ENCODE results near the gene TMEM204.
A peak's percentile ranks its signal among the peaks of the same experiment; 100 is the strongest.

DNA sequence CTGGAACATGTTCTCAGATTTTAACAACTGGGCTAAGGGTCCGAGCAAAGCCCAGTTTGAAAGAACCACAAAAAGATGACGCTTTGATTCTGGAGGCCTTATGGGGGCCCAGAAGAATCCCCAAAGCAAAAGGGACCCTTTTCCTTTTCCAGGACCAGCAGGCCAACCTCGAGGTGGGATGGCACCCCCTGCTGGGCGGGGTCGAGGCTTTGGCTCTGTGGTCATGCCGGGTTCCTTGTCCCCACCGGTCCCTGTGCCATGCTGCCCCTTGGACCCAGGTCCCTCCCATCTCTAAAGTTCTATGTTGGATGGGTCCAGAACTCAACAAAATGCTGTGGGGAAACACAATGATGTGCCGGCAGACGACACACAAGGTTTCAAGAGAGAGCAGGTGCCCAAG, 30.9 kb downstream of the TMEM204 start:
- TF ChIP-seq YY1 (IDR thresholded peaks at IDR 0.05; ENCODE audit: low read depth), result no peak
- TF ChIP-seq CTCF (IDR thresholded peaks at IDR 0.05), result peak; percentile 39
- TF ChIP-seq GATA2 (CRISPR knock-in tag; IDR thresholded peaks at IDR 0.05), result no peak
- no peak for TF ChIP-seq TEAD4 (IDR thresholded peaks at IDR 0.05; ENCODE audit: borderline replicate concordance, insufficient read depth)
- TF ChIP-seq, protein P1, sequence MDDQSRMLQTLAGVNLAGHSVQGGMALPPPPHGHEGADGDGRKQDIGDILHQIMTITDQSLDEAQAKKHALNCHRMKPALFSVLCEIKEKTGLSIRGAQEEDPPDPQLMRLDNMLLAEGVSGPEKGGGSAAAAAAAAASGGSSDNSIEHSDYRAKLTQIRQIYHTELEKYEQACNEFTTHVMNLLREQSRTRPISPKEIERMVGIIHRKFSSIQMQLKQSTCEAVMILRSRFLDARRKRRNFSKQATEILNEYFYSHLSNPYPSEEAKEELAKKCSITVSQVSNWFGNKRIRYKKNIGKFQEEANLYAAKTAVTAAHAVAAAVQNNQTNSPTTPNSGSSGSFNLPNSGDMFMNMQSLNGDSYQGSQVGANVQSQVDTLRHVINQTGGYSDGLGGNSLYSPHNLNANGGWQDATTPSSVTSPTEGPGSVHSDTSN (IDR thresholded peaks at IDR 0.05), result no peak
- TF ChIP-seq RAD21 (IDR thresholded peaks at IDR 0.05; ENCODE audit: low read length), result peak; percentile 32
- TF ChIP-seq EP300 (IDR thresholded peaks at IDR 0.05; ENCODE audit: borderline replicate concordance in 1 of 2, low read depth in 1 of 2, low read length in 1 of 2), result no peak
- no peak for TF ChIP-seq POLR2AphosphoS5 (IDR thresholded peaks at IDR 0.05; ENCODE audit: low read depth, low read length)
- TF ChIP-seq CHD2 (IDR thresholded peaks at IDR 0.05; ENCODE audit: low read length, partially characterized antibody), result no peak
- TF ChIP-seq, protein P2, sequence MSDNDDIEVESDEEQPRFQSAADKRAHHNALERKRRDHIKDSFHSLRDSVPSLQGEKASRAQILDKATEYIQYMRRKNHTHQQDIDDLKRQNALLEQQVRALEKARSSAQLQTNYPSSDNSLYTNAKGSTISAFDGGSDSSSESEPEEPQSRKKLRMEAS (IDR thresholded peaks at IDR 0.05; ENCODE audit: low read depth), result no peak
- TF ChIP-seq EZH2phosphoT487 (IDR thresholded peaks at IDR 0.05; ENCODE audit: borderline replicate concordance, low read depth), result no peak
- TF ChIP-seq ELF1 (IDR thresholded peaks at IDR 0.05), result no peak
- no peak for TF ChIP-seq GABPA (IDR thresholded peaks at IDR 0.05; ENCODE audit: low read depth)
- TF ChIP-seq, protein P3, sequence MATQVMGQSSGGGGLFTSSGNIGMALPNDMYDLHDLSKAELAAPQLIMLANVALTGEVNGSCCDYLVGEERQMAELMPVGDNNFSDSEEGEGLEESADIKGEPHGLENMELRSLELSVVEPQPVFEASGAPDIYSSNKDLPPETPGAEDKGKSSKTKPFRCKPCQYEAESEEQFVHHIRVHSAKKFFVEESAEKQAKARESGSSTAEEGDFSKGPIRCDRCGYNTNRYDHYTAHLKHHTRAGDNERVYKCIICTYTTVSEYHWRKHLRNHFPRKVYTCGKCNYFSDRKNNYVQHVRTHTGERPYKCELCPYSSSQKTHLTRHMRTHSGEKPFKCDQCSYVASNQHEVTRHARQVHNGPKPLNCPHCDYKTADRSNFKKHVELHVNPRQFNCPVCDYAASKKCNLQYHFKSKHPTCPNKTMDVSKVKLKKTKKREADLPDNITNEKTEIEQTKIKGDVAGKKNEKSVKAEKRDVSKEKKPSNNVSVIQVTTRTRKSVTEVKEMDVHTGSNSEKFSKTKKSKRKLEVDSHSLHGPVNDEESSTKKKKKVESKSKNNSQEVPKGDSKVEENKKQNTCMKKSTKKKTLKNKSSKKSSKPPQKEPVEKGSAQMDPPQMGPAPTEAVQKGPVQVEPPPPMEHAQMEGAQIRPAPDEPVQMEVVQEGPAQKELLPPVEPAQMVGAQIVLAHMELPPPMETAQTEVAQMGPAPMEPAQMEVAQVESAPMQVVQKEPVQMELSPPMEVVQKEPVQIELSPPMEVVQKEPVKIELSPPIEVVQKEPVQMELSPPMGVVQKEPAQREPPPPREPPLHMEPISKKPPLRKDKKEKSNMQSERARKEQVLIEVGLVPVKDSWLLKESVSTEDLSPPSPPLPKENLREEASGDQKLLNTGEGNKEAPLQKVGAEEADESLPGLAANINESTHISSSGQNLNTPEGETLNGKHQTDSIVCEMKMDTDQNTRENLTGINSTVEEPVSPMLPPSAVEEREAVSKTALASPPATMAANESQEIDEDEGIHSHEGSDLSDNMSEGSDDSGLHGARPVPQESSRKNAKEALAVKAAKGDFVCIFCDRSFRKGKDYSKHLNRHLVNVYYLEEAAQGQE (IDR thresholded peaks at IDR 0.05; ENCODE audit: low read depth, low read length), result no peak
